Measurements from ENCODE around the gene KRTAP24-1.

The KRTAP24-1 gene

GRCh38 chr21:30282850-30283249, at the start of gene KRTAP24-1:
KRTAP24-1 (minus strand) TSS chr21:30282950; CDS start chr21:30282932, 18 bp downstream.
- DNase-seq, result no peak

- DNase-seq, result no peak
Measured at GRCh38 chr21:30329203-30329875, 46.6 kb upstream of the KRTAP24-1 start.

- DNase-seq, result no peak
Measured at GRCh38 chr21:30326390-30326789, 43.6 kb upstream of the KRTAP24-1 start.

GRCh38 chr21:30320215-30320614, 37.5 kb upstream of the KRTAP24-1 start, which contains the start of gene KRTAP26-1:
KRTAP26-1 (minus strand) TSS chr21:30320315; CDS start chr21:30320035, 280 bp downstream.
- DNase-seq, result no peak

- no peak for DNase-seq
Measured at GRCh38 chr21:30315701-30316100, 33.0 kb upstream of the KRTAP24-1 start.

- no peak for DNase-seq
Measured at GRCh38 chr21:30306884-30307283, 24.1 kb upstream of the KRTAP24-1 start.

GRCh38 chr21:30305136-30305535, 22.4 kb upstream of the KRTAP24-1 start:
- DNase-seq, result no peak

- DNase-seq, result no peak
Measured at GRCh38 chr21:30289215-30289614, 6.5 kb upstream of the KRTAP24-1 start, which contains the start of gene KRTAP25-1. KRTAP25-1 (minus strand) TSS chr21:30289514; CDS start chr21:30289490, 24 bp downstream.

- no peak for DNase-seq
Measured at GRCh38 chr21:30271611-30272010, 11.1 kb downstream of the KRTAP24-1 start.

GRCh38 chr21:30271156-30271555, 11.6 kb downstream of the KRTAP24-1 start:
- DNase-seq, result no peak

- no peak for DNase-seq
Measured at GRCh38 chr21:30269803-30270530, 12.8 kb downstream of the KRTAP24-1 start.

GRCh38 chr21:30268608-30269197, 14.0 kb downstream of the KRTAP24-1 start:
- no peak for DNase-seq

GRCh38 chr21:30257773-30258172, 25.0 kb downstream of the KRTAP24-1 start:
- DNase-seq, result no peak

- DNase-seq, result no peak
Measured at GRCh38 chr21:30256100-30256499, 26.6 kb downstream of the KRTAP24-1 start.

GRCh38 chr21:30255679-30256078, 27.1 kb downstream of the KRTAP24-1 start:
- DNase-seq, result no peak

GRCh38 chr21:30251781-30252180, 31.0 kb downstream of the KRTAP24-1 start:
- DNase-seq, result no peak

- DNase-seq, result no peak
Measured at GRCh38 chr21:30249936-30250335, 32.8 kb downstream of the KRTAP24-1 start.

- DNase-seq, result no peak
Measured at GRCh38 chr21:30248844-30249243, 33.9 kb downstream of the KRTAP24-1 start.

GRCh38 chr21:30245061-30245460, 37.7 kb downstream of the KRTAP24-1 start:
- no peak for DNase-seq

GRCh38 chr21:30243691-30244090, 39.1 kb downstream of the KRTAP24-1 start:
- no peak for DNase-seq

- no peak for DNase-seq
Measured at GRCh38 chr21:30240661-30241060, 42.1 kb downstream of the KRTAP24-1 start.

GRCh38 chr21:30238168-30238567, 44.6 kb downstream of the KRTAP24-1 start:
- DNase-seq, result no peak

GRCh38 chr21:30234643-30235042, 48.1 kb downstream of the KRTAP24-1 start:
- no peak for DNase-seq

GRCh38 chr21:30234050-30234449, 48.7 kb downstream of the KRTAP24-1 start:
- DNase-seq, result no peak

Data from stimulated activated CD8-positive, alpha-beta memory T cell treated with anti-CD3 and anti-CD28 coated beads, Interleukin-4, amount 100 ng/mL, for 48 hours (primary cell).